BJ (cell line): ENCODE results near the gene KCNIP1. TPM values are rescaled to one million over a fixed set of nuclear protein-coding genes. Genes with fewer than 3 reads are reported as not detected.

ENCODE experiments used
- CTCF ChIA-PET: fragments of 350-600 bp; formaldehyde crosslinking; extraction: SDS; loops from one replicate; lab custom pipeline; 2021; ENCODE audit warnings: antibody characterized with exemption, inconsistent platforms; lab: Yijun Ruan, JAX
- POLR2A ChIA-PET: fragments of 300-600 bp; sonication (Branson Sonifier 250); formaldehyde crosslinking; extraction: SDS; loops from one replicate; lab custom pipeline; 2021; ENCODE audit warnings: antibody characterized with exemption; lab: Charles Lee
- DNase-seq: peaks from one replicate; pipeline ENCODE4 v3.0.0-alpha.2; 2011; ENCODE audit warnings: low read depth
- H3K27me3 ChIP-seq: 2 replicates; pipeline ENCODE4 v1.6.0; 2011; ENCODE audit warnings: low read length; ENCODE audit not compliant: control insufficient read depth, insufficient read depth
- H3K36me3 ChIP-seq: 2 replicates; pipeline ENCODE4 v1.5.1; 2011; ENCODE audit warnings: low read length; ENCODE audit not compliant: control insufficient read depth, insufficient read depth
- H3K4me3 ChIP-seq: 2 replicates; pipeline ENCODE4 v1.5.1; 2011; ENCODE audit warnings: low read depth, mild to moderate bottlenecking, control low read depth, low read length
- CTCF ChIP-seq: IDR thresholded peaks from 2 replicates; pipeline ENCODE4 v1.5.1; 2011; ENCODE audit warnings: low read depth, mild to moderate bottlenecking, control low read depth, inconsistent platforms, low read length, moderate library complexity; ENCODE audit not compliant: insufficient read depth
- polyA plus RNA-seq: library from polyadenylated mRNA; depleted of rRNA; stranded (reverse); fragments of >200 nt; gene quantifications from 2 replicates; pipeline ENCODE4 v1.2.3, GENCODE V29; 2011

The KCNIP1 gene
- polyA plus RNA-seq, 1 experiment = not detected

GRCh38 chr5:170477906-170478305, 25.9 kb upstream of the KCNIP1 start:
- no peaks in the 10 kb centered on the region for H3K27me3 ChIP-seq
- DNase-seq = no peak
- no peak overlapping the region for H3K4me3 ChIP-seq
- ChIA-PET CTCF (no interaction called here), POLR2A (no interaction called here)
- no peaks in the 10 kb centered on the region for H3K36me3 ChIP-seq
- no peak for TF ChIP-seq CTCF

- Histone ChIP-seq H3K36me3 (no peaks in the 10 kb centered on the region), H3K27me3 (no peaks in the 10 kb centered on the region), H3K4me3 (no peak overlapping the region)
- ChIA-PET POLR2A (no interaction called here), CTCF (no interaction called here)
- no peak for TF ChIP-seq CTCF
- no peak for DNase-seq
These were observed 25.5 kb upstream of the KCNIP1 start for GRCh38 chr5:170478306-170478705.

- DNase-seq = no peak
- ChIA-PET POLR2A (no interaction called here), CTCF (no interaction called here)
These were observed 24.3 kb upstream of the KCNIP1 start for GRCh38 chr5:170479484-170479883.

GRCh38 chr5:170480260-170480659, 23.6 kb upstream of the KCNIP1 start:
- H3K4me3 ChIP-seq = no peak overlapping the region
- H3K36me3 ChIP-seq = no peaks in the 10 kb centered on the region
- DNase-seq = no peak
- TF ChIP-seq CTCF = no peak
- POLR2A ChIA-PET = no interaction called here
- CTCF ChIA-PET = no interaction called here
- no peaks in the 10 kb centered on the region for H3K27me3 ChIP-seq

More at GRCh38 chr5:170479484-170479883, 24.3 kb upstream of the KCNIP1 start:
- no peak for TF ChIP-seq CTCF
- Histone ChIP-seq H3K4me3 (no peak overlapping the region), H3K27me3 (no peaks in the 10 kb centered on the region), H3K36me3 (no peaks in the 10 kb centered on the region)

- no peak for DNase-seq
- POLR2A ChIA-PET = no interaction called here
- Histone ChIP-seq H3K36me3 (no peaks in the 10 kb centered on the region), H3K27me3 (no peaks in the 10 kb centered on the region), H3K4me3 (no peak overlapping the region)
- CTCF ChIA-PET = no interaction called here
- TF ChIP-seq CTCF = no peak
These were observed 22.0 kb upstream of the KCNIP1 start for GRCh38 chr5:170481849-170482248.
